GM12878 (cell line): Measurements from ENCODE around the gene OTUB2. TPM values are rescaled to one million over a fixed set of nuclear protein-coding genes. Genes with fewer than 3 reads are reported as not detected.

Experiments used
- ATAC-seq: fragments of 200-7000 bp; cut with Tn5 transposase; 3 replicates; pipeline ENCODE4 v1.9.1; 2020; ENCODE audit warnings: mild to moderate bottlenecking, moderate library complexity
- BruUV-seq: library from RNA; stranded (reverse); fragments of 400-500 nt; replicated peaks from 2 replicates; lab custom pipeline; 2021; lab: Mats Ljungman, UMichigan
- CTCF ChIA-PET: fragments of 300-600 bp; sonication (Branson Sonifier 250); formaldehyde crosslinking; extraction: SDS; loops from one replicate; lab custom pipeline; 2021; ENCODE audit warnings: inconsistent platforms; lab: Yijun Ruan, JAX
- POLR2A ChIA-PET: fragments of 350-600 bp; formaldehyde crosslinking; extraction: SDS; loops from one replicate; lab custom pipeline; 2021; ENCODE audit warnings: inconsistent platforms; lab: Charles Lee
- RAD21 ChIA-PET: fragments of 300-600 bp; sonication (Branson Sonifier 250); formaldehyde crosslinking; loops from one replicate; lab custom pipeline; 2023; ENCODE audit warnings: antibody characterized with exemption; ENCODE audit not compliant: unreplicated experiment; lab: Charles Lee
- SMC1A ChIA-PET: fragments of 300-600 bp; sonication (Branson Sonifier 250); formaldehyde crosslinking; loops from one replicate; lab custom pipeline; 2023; ENCODE audit not compliant: unreplicated experiment, uncharacterized antibody; lab: Charles Lee
- DNase-seq: peaks from one replicate; pipeline ENCODE4 v3.0.0-alpha.2; 2011; ENCODE audit warnings: low read depth, low spot score
- FAIRE-seq: peaks from 3 replicates; lab custom pipeline; 2011; peaks lifted over from hg19 to GRCh38; lab: Jason Lieb, UNC
- H2AFZ ChIP-seq: 2 replicates; pipeline ENCODE4 v1.6.0; 2011; ENCODE audit warnings: low read depth, low read length, control low read depth; ENCODE audit not compliant: control insufficient read depth
- H3K27ac ChIP-seq: 2 replicates; pipeline ENCODE4 v1.5.1; 2011; ENCODE audit warnings: control low read depth; ENCODE audit not compliant: control insufficient read depth, insufficient read depth
- H3K27me3 ChIP-seq, 2 experiments: replicated peaks in 1 of 2; 2 replicates each; pipeline versions ENCODE4 v1.6.0 to v1.6.1; 2011; ENCODE audit warnings: low read length in 1 of 2; ENCODE audit not compliant: control insufficient read depth in 2 of 2, insufficient read depth in 2 of 2
- H3K36me3 ChIP-seq, 2 experiments: 2 replicates each; pipeline ENCODE4 v1.5.1; 2011; ENCODE audit warnings: low read length in 1 of 2; ENCODE audit not compliant: control insufficient read depth in 2 of 2, insufficient read depth in 2 of 2
- H3K4me1 ChIP-seq: 2 replicates; pipeline ENCODE4 v1.6.1; 2011; ENCODE audit warnings: mild to moderate bottlenecking, low read length, moderate library complexity, mixed read lengths; ENCODE audit not compliant: control insufficient read depth, insufficient read depth
- H3K4me2 ChIP-seq: 2 replicates; pipeline ENCODE4 v1.6.0; 2011; ENCODE audit warnings: control low read depth; ENCODE audit not compliant: control insufficient read depth, insufficient read depth
- H3K4me3 ChIP-seq: fragments of 200-600 bp; sonication (generic); 2 replicates; pipeline ENCODE4 v1.5.1; 2016
- H3K79me2 ChIP-seq: 2 replicates; pipeline ENCODE4 v1.6.0; 2011; ENCODE audit warnings: low read length; ENCODE audit not compliant: control insufficient read depth, insufficient read depth
- H3K9ac ChIP-seq: 2 replicates; pipeline ENCODE4 v1.8.0; 2011; ENCODE audit warnings: low read length, control low read depth, mixed read lengths; ENCODE audit not compliant: control insufficient read depth, insufficient read depth
- H3K9me3 ChIP-seq: replicated peaks from 3 replicates; pipeline ENCODE4 v1.5.1; 2011; ENCODE audit warnings: mild to moderate bottlenecking, low read length; ENCODE audit not compliant: control insufficient read depth, insufficient read depth
- H4K20me1 ChIP-seq: 2 replicates; pipeline ENCODE4 v1.6.0; 2011; ENCODE audit not compliant: control insufficient read depth, insufficient read depth
- ASH2L ChIP-seq: fragments of 300-600, 200-600 bp; sonication (generic); IDR thresholded peaks from 2 replicates; pipeline ENCODE4 v1.6.1; 2017; ENCODE audit warnings: low read depth, mild to moderate bottlenecking, borderline replicate concordance
- E2F8 ChIP-seq: fragments of 450-650 bp; IDR thresholded peaks from 2 replicates; pipeline ENCODE4 v1.6.1; 2018; ENCODE audit warnings: mild to moderate bottlenecking, low read depth, moderate library complexity; ENCODE audit not compliant: partially characterized antibody
- HDAC6 ChIP-seq: fragments of 200-600 bp; sonication (generic); IDR thresholded peaks from one replicate; pipeline ENCODE4 v1.8.0; 2017; ENCODE audit warnings: antibody characterized with exemption; ENCODE audit not compliant: unreplicated experiment
- IKZF2 ChIP-seq, 2 experiments: fragments of 450-650 bp; IDR thresholded peaks; 2 replicates each; pipeline ENCODE4 v1.6.1; 2017; ENCODE audit warnings: mild to moderate bottlenecking in 2 of 2, moderate library complexity in 2 of 2
- MEF2B ChIP-seq: fragments of 450-650 bp; IDR thresholded peaks from 2 replicates; pipeline ENCODE4 v1.6.1; 2018; ENCODE audit warnings: mild to moderate bottlenecking, moderate library complexity; ENCODE audit not compliant: partially characterized antibody, poor library complexity, severe bottlenecking
- MLLT1 ChIP-seq: fragments of 450-650 bp; IDR thresholded peaks from 2 replicates; pipeline ENCODE4 v1.6.1; 2016; ENCODE audit warnings: mild to moderate bottlenecking
- MXI1 ChIP-seq: fragments of 150-350 bp; IDR thresholded peaks from 2 replicates; pipeline ENCODE4 v1.6.1; 2011; ENCODE audit warnings: low read depth, mild to moderate bottlenecking, inconsistent platforms, low read length, improper control_type of control experiment
- PBX3 ChIP-seq: IDR thresholded peaks from 2 replicates; pipeline ENCODE4 v1.6.1; 2011; ENCODE audit warnings: mild to moderate bottlenecking, low read depth, low read length, moderate library complexity; ENCODE audit not compliant: insufficient replicate concordance
- PML ChIP-seq: IDR thresholded peaks from 2 replicates; pipeline ENCODE4 v1.6.1; 2012; ENCODE audit warnings: low read length, inconsistent platforms
- STAT1 ChIP-seq: fragments of 450-650 bp; conservative IDR thresholded peaks from 2 replicates; pipeline ENCODE4 v1.6.1; 2014; ENCODE audit warnings: antibody characterized with exemption, mild to moderate bottlenecking
- TARDBP ChIP-seq: IDR thresholded peaks from 2 replicates; pipeline ENCODE4 v1.6.1; 2016; ENCODE audit warnings: borderline replicate concordance
- TBL1XR1 ChIP-seq: IDR thresholded peaks from 2 replicates; pipeline ENCODE4 v1.6.1; 2012; ENCODE audit warnings: low read depth, low read length, improper control_type of control experiment
- TCF3 ChIP-seq: IDR thresholded peaks from 2 replicates; pipeline ENCODE4 v1.6.1; 2012; ENCODE audit warnings: low read depth, mild to moderate bottlenecking, low read length, borderline replicate concordance; ENCODE audit not compliant: insufficient read depth
- WRNIP1 ChIP-seq: IDR thresholded peaks from 2 replicates; pipeline ENCODE4 v1.6.1; 2011; ENCODE audit warnings: low read depth, low read length, improper control_type of control experiment, borderline replicate concordance
- WGBS: methylation state at CpG from one replicate; pipeline ENCODE4 v1.1.6; 2016; ENCODE audit warnings: low lambda C conversion rate; ENCODE audit not compliant: insufficient replicate concordance, insufficient coverage; ENCODE audit errors: missing lambda C conversion rate; 5-methylcytosine and 5-hydroxymethylcytosine counted together
- in situ Hi-C: fragments of 300-500 bp; cut with MboI; formaldehyde crosslinking; loops from 9 replicates; pipeline ENCODE4 v1.14.3; 2018; ENCODE audit warnings: mixed read lengths
- intact Hi-C: fragments of 100-400 bp; cut with micrococcal nuclease; formaldehyde crosslinking; loops from one replicate; pipeline ENCODE4 v1.14.2; 2022; ENCODE audit not compliant: unreplicated experiment
- polyA plus RNA-seq, 11 experiments: library from polyadenylated mRNA; depleted of rRNA in 4 of 11; unstranded in 6 of 11; stranded (reverse) in 5 of 11; fragments of >200 nt; fragmentation: Nextera tagmentation in 4 of 11; fragmentation: Illumina TruSeq in 1 of 11; extraction: Ambion mirVana in 4 of 11; extraction: Trizol in 1 of 11; gene quantifications; 1 replicate in 1 of 11; 2 replicates in 10 of 11; pipeline versions ENCODE4 v1.2.1 to v1.2.3, GENCODE V29; 2011 to 2016; ENCODE audit warnings: inconsistent platforms in 2 of 11, missing spikeins in 2 of 11, low read depth in 1 of 11
- total RNA-seq, 4 experiments: library from RNA; depleted of rRNA in 3 of 4; stranded (reverse); fragments of >200 nt in 3 of 4; fragmentation: Illumina TruSeq in 1 of 4; extraction: Trizol in 1 of 4; gene quantifications; 2 replicates each; pipeline versions ENCODE4 v1.2.1 to v1.2.3, GENCODE V29; 2013 to 2021

OTUB2 gene
- total and polyA plus RNA-seq, 10 of the 15 experiments (the other 5 are each of a cell fraction or from before 2014, with no cell fraction given) = 0.05 to 0.82 (median 0.43) TPM

GRCh38 chr14:94081386-94081820 lies 55.3 kb downstream of the OTUB2 start:
- in situ Hi-C loops (no loop called here), intact Hi-C loops (loop anchor here (5.0 kb wide), 1 partner anchor 104 kb away; the partner anchor contains the start of gene ASB2)
- POLR2A ChIA-PET = interaction anchor here (0.8 to 3.0 kb wide), 4 partner anchors 9 to 71 kb away, joined by 3 to 14 read pairs (median 6); partner anchors contain the start of gene IFI27L2
- DNase-seq = no peak
- no peak for FAIRE-seq
- H3K9ac ChIP-seq = peak overlapping the region; percentile 98
- peak overlapping the region; percentile 96 for H3K27ac ChIP-seq
- no TSS peak for BruUV-seq
- peaks cover 3% of the 10 kb centered on the region for H3K4me1 ChIP-seq
- H3K27me3 ChIP-seq = no peaks in the 10 kb centered on the region
- CTCF ChIA-PET = interaction anchor here (0.6 to 4.5 kb wide), 15 partner anchors 22 to 192 kb away, joined by 3 to 17 read pairs (median 4); partner anchors contain the start of gene OTUB2
- SMC1A ChIA-PET = interaction anchor here (1.4 to 2.8 kb wide), 4 partner anchors 17 to 50 kb away, joined by 3 to 10 read pairs (median 9); no protein-coding TSS in a partner anchor
- peak overlapping the region; percentile 72 for H3K4me3 ChIP-seq
- H2AFZ ChIP-seq = peak overlapping the region; percentile 98
- RAD21 ChIA-PET = interaction anchor here (0.6 to 2.0 kb wide), 9 partner anchors 24 to 1434 kb away, joined by 3 to 13 read pairs (median 3); partner anchors contain the start of gene IFI27L2
- H3K79me2 ChIP-seq = peaks cover 51% of the 10 kb centered on the region
- H3K4me2 ChIP-seq = peak overlapping the region; percentile 84
- peak; percentile 22 for ATAC-seq
- peaks cover 0 to 16% of the 10 kb centered on the region in 2 experiments; a peak in 3 of 4 replicates for H3K36me3 ChIP-seq
- peaks cover 7% of the 10 kb centered on the region for H3K9me3 ChIP-seq
- 2% methylated on average over 19 of the region's 19 CpGs for WGBS
- H4K20me1 ChIP-seq = peaks cover 5% of the 10 kb centered on the region; the same call in 1 of the 2 replicates
- TF ChIP-seq MEF2B (no peak), STAT1 (0 out of 2 replicates have a peak, but pooled peaks have one; percentile 6), MXI1 (0 out of 2 replicates have a peak, but pooled peaks have one; percentile 34), MLLT1 (no peak), HDAC6 (peak; percentile 12), PBX3 (no peak), TARDBP (0 out of 2 replicates have a peak, but pooled peaks have one; percentile 41), PML (no peak), IKZF2 (IDR thresholded peaks at IDR 0.05) (0 out of 4 replicates have a peak, but pooled peaks of 1 of the 2 experiments have one; percentile 4), E2F8 (peak; percentile 5), TBL1XR1 (no peak), TCF3 (no peak), WRNIP1 (no peak), ASH2L (no peak)
